ENCODE data around the gene TSFM.

GRCh38 chr12:57833672-57834071, 51.1 kb downstream of the TSFM start:
- TF ChIP-seq CTCF (IDR thresholded peaks at IDR 0.05), result no peak
- no peak for TF ChIP-seq POLR2A (IDR thresholded peaks at IDR 0.05)
- TF ChIP-seq POLR2AphosphoS5 (IDR thresholded peaks at IDR 0.05), result no peak

Measured in sigmoid colon (tissue), 4 donors.